Duodenal mucosa (tissue), 2 donors: ENCODE data around the gene FSTL5.

Source experiments
- H3K27ac ChIP-seq: one replicate; pipeline ENCODE4 v1.7.0; 2013; ENCODE audit warnings: low read depth, low read length
- H3K27me3 ChIP-seq, 2 donors: one replicate each; pipeline ENCODE4 v1.7.0; 2013; ENCODE audit warnings: low read length in 2 of 2, control low read depth in 1 of 2; ENCODE audit not compliant: insufficient read depth in 2 of 2, control insufficient read depth in 1 of 2
- H3K36me3 ChIP-seq, 2 donors: one replicate each; pipeline ENCODE4 v1.7.0; 2013; ENCODE audit warnings: low read length in 2 of 2, control low read depth in 1 of 2; ENCODE audit not compliant: insufficient read depth in 2 of 2, control insufficient read depth in 1 of 2
- H3K4me1 ChIP-seq, 2 donors: one replicate each; pipeline ENCODE4 v1.7.0; 2013; ENCODE audit warnings: low read length in 2 of 2, control low read depth in 1 of 2; ENCODE audit not compliant: insufficient read depth in 2 of 2, control insufficient read depth in 1 of 2
- H3K4me3 ChIP-seq, 2 donors: one replicate each; pipeline ENCODE4 v1.7.0; 2013; ENCODE audit warnings: low read length in 2 of 2, low read depth in 1 of 2
- H3K9ac ChIP-seq, 2 donors: one replicate each; pipeline ENCODE4 v1.7.0; 2013; ENCODE audit warnings: low read length in 2 of 2, low read depth in 1 of 2
- H3K9me3 ChIP-seq, 2 donors: one replicate each; pipeline ENCODE4 v1.7.0; 2013; ENCODE audit warnings: low read length in 2 of 2, control low read depth in 1 of 2; ENCODE audit not compliant: control insufficient read depth in 1 of 2

The FSTL5 gene

GRCh38 chr4:161816958-161817357 lies 346.8 kb downstream of the FSTL5 start:
- no peak overlapping the region for H3K27ac ChIP-seq
- no peaks in the 10 kb centered on the region for H3K36me3 ChIP-seq
- H3K9me3 ChIP-seq: peaks cover 0 to under 1% of the 10 kb centered on the region in 2 donors
- H3K27me3 ChIP-seq: no peaks in the 10 kb centered on the region
- no peak overlapping the region for H3K4me3 ChIP-seq
- H3K4me1 ChIP-seq: no peaks in the 10 kb centered on the region
- H3K9ac ChIP-seq: no peak overlapping the region

- no peaks in the 10 kb centered on the region for H3K9me3 ChIP-seq
- H3K4me1 ChIP-seq: no peaks in the 10 kb centered on the region
- H3K27ac ChIP-seq: no peak overlapping the region
- no peaks in the 10 kb centered on the region for H3K27me3 ChIP-seq
- no peak overlapping the region for H3K4me3 ChIP-seq
- H3K36me3 ChIP-seq: no peaks in the 10 kb centered on the region
- no peak overlapping the region for H3K9ac ChIP-seq
These were observed 348.0 kb downstream of the FSTL5 start for GRCh38 chr4:161815841-161816240.

GRCh38 chr4:161813889-161814288 lies 349.9 kb downstream of the FSTL5 start:
- H3K27ac ChIP-seq: no peak overlapping the region

GRCh38 chr4:161813389-161813788 lies 350.4 kb downstream of the FSTL5 start:
- no peaks in the 10 kb centered on the region for H3K4me1 ChIP-seq
- no peak overlapping the region for H3K9ac ChIP-seq
- no peaks in the 10 kb centered on the region for H3K36me3 ChIP-seq
- H3K4me3 ChIP-seq: no peak overlapping the region
- H3K27me3 ChIP-seq: no peaks in the 10 kb centered on the region
- no peak overlapping the region for H3K27ac ChIP-seq
- no peaks in the 10 kb centered on the region for H3K9me3 ChIP-seq

More at GRCh38 chr4:161813889-161814288, 349.9 kb downstream of the FSTL5 start:
- no peaks in the 10 kb centered on the region for H3K36me3 ChIP-seq
- H3K9ac ChIP-seq: no peak overlapping the region
- no peak overlapping the region for H3K4me3 ChIP-seq
- H3K27me3 ChIP-seq: no peaks in the 10 kb centered on the region
- no peaks in the 10 kb centered on the region for H3K4me1 ChIP-seq
- H3K9me3 ChIP-seq: no peaks in the 10 kb centered on the region

GRCh38 chr4:161803171-161803570 lies 360.6 kb downstream of the FSTL5 start:
- no peak overlapping the region for H3K4me3 ChIP-seq
- no peak overlapping the region for H3K9ac ChIP-seq
- H3K4me1 ChIP-seq: no peaks in the 10 kb centered on the region
- H3K27ac ChIP-seq: no peak overlapping the region
- peaks cover 0 to 4% of the 10 kb centered on the region in 2 donors for H3K9me3 ChIP-seq
- no peaks in the 10 kb centered on the region for H3K27me3 ChIP-seq
- H3K36me3 ChIP-seq: no peaks in the 10 kb centered on the region

GRCh38 chr4:161799710-161800109 lies 364.1 kb downstream of the FSTL5 start:
- no peak overlapping the region for H3K4me3 ChIP-seq

GRCh38 chr4:161792991-161793390 lies 370.8 kb downstream of the FSTL5 start:
- Histone ChIP-seq H3K4me1 (no peaks in the 10 kb centered on the region), H3K36me3 (no peaks in the 10 kb centered on the region), H3K27ac (no peak overlapping the region), H3K4me3 (no peak overlapping the region), H3K9me3 (peaks cover 0 to 10% of the 10 kb centered on the region in 2 donors), H3K27me3 (no peaks in the 10 kb centered on the region), H3K9ac (no peak overlapping the region)

More at GRCh38 chr4:161799710-161800109, 364.1 kb downstream of the FSTL5 start:
- Histone ChIP-seq H3K4me1 (no peaks in the 10 kb centered on the region), H3K36me3 (no peaks in the 10 kb centered on the region), H3K27me3 (no peaks in the 10 kb centered on the region), H3K9ac (no peak overlapping the region), H3K9me3 (peaks cover 0 to 4% of the 10 kb centered on the region in 2 donors), H3K27ac (no peak overlapping the region)

GRCh38 chr4:161791796-161792556 lies 371.8 kb downstream of the FSTL5 start:
- Histone ChIP-seq H3K9ac (no peak overlapping the region), H3K4me3 (no peak overlapping the region), H3K36me3 (no peaks in the 10 kb centered on the region), H3K27ac (no peak overlapping the region), H3K27me3 (no peaks in the 10 kb centered on the region), H3K9me3 (peaks cover 0 to 10% of the 10 kb centered on the region in 2 donors), H3K4me1 (no peaks in the 10 kb centered on the region)

- H3K27me3 ChIP-seq: no peaks in the 10 kb centered on the region
- no peak overlapping the region for H3K27ac ChIP-seq
- no peak overlapping the region for H3K4me3 ChIP-seq
- H3K36me3 ChIP-seq: no peaks in the 10 kb centered on the region
- H3K4me1 ChIP-seq: no peaks in the 10 kb centered on the region
- peaks cover 0 to 6% of the 10 kb centered on the region in 2 donors for H3K9me3 ChIP-seq
- no peak overlapping the region for H3K9ac ChIP-seq
These were observed 396.7 kb downstream of the FSTL5 start for GRCh38 chr4:161767116-161767515.

- Histone ChIP-seq H3K27ac (no peak overlapping the region), H3K27me3 (no peaks in the 10 kb centered on the region), H3K9ac (no peak overlapping the region), H3K36me3 (no peaks in the 10 kb centered on the region), H3K4me3 (no peak overlapping the region), H3K9me3 (peaks cover 0 to 3% of the 10 kb centered on the region in 2 donors), H3K4me1 (no peaks in the 10 kb centered on the region)
These were observed 401.0 kb downstream of the FSTL5 start for GRCh38 chr4:161762796-161763195.
